GM19240 (cell line): ENCODE data around the gene SERPING1.
A peak's percentile ranks its signal among the peaks of the same experiment; 100 is the strongest.

Experiments used
- DNase-seq: peaks from one replicate; pipeline ENCODE4 v3.0.0; 2011; ENCODE audit warnings: low spot score; ENCODE audit not compliant: insufficient read length

SERPING1 gene

GRCh38 chr11:57597461-57597915, at the start of gene SERPING1:
SERPING1 (plus strand) TSS chr11:57597685; CDS start chr11:57598271, 586 bp downstream.
- DNase-seq = no peak

GRCh38 chr11:57547854-57548377, 49.6 kb upstream of the SERPING1 start:
- DNase-seq = peak; percentile 55

- DNase-seq = no peak
Observed at GRCh38 chr11:57549983-57550382, 47.5 kb upstream of the SERPING1 start.

GRCh38 chr11:57551941-57552340, 45.5 kb upstream of the SERPING1 start:
- no peak for DNase-seq

- no peak for DNase-seq
Observed at GRCh38 chr11:57552479-57552878, 45.0 kb upstream of the SERPING1 start.

- DNase-seq = no peak
Observed at GRCh38 chr11:57555393-57555792, 42.1 kb upstream of the SERPING1 start.

- no peak for DNase-seq
Observed at GRCh38 chr11:57556041-57556440, 41.4 kb upstream of the SERPING1 start.

GRCh38 chr11:57560146-57560545, 37.3 kb upstream of the SERPING1 start:
- no peak for DNase-seq

GRCh38 chr11:57562596-57562995, 34.9 kb upstream of the SERPING1 start:
- no peak for DNase-seq

GRCh38 chr11:57566005-57566904, 31.2 kb upstream of the SERPING1 start:
- peak; percentile 55 for DNase-seq

GRCh38 chr11:57566905-57567514, 30.5 kb upstream of the SERPING1 start:
- DNase-seq = no peak

- DNase-seq = peak; percentile 64
Observed at GRCh38 chr11:57567515-57568329, 29.8 kb upstream of the SERPING1 start, which contains the start of gene UBE2L6. UBE2L6 (minus strand) TSS chr11:57567672; CDS start chr11:57567611, 61 bp downstream.

- DNase-seq = no peak
Observed at GRCh38 chr11:57568330-57568766, 29.1 kb upstream of the SERPING1 start.

GRCh38 chr11:57571606-57572005, 25.9 kb upstream of the SERPING1 start:
- DNase-seq = no peak

GRCh38 chr11:57574061-57574460, 23.4 kb upstream of the SERPING1 start:
- DNase-seq = no peak

- no peak for DNase-seq
Observed at GRCh38 chr11:57584341-57584740, 13.1 kb upstream of the SERPING1 start.

- DNase-seq = no peak
Observed at GRCh38 chr11:57585301-57585700, 12.2 kb upstream of the SERPING1 start.

GRCh38 chr11:57586711-57587245, 10.7 kb upstream of the SERPING1 start:
- DNase-seq = no peak

- DNase-seq = no peak
Observed at GRCh38 chr11:57588046-57588710, 9.3 kb upstream of the SERPING1 start.

GRCh38 chr11:57596266-57596885, 1.1 kb upstream of the SERPING1 start:
- DNase-seq = no peak
